GM21717 (cell line): Measurements from ENCODE around the gene CDK8.
"Not testable (repeated sequence)": the region's sequence is repeated elsewhere in the genome, so short reads cannot be mapped to it uniquely, and the experiment has no call there.

Source experiments
- ATAC-seq: cut with Tn5 transposase; IDR thresholded peaks from one replicate; pipeline ENCODE4 v1.9.1; 2021; ENCODE audit warnings: mild to moderate bottlenecking, moderate library complexity; ENCODE audit not compliant: unreplicated experiment

CDK8 gene

GRCh38 chr13:26252006-26252405 is 1.9 kb upstream of the CDK8 start:
- not testable (repeated sequence) for ATAC-seq

- no peak for ATAC-seq
These were observed 605 bp upstream of the CDK8 start for GRCh38 chr13:26253262-26253786.

DNA sequence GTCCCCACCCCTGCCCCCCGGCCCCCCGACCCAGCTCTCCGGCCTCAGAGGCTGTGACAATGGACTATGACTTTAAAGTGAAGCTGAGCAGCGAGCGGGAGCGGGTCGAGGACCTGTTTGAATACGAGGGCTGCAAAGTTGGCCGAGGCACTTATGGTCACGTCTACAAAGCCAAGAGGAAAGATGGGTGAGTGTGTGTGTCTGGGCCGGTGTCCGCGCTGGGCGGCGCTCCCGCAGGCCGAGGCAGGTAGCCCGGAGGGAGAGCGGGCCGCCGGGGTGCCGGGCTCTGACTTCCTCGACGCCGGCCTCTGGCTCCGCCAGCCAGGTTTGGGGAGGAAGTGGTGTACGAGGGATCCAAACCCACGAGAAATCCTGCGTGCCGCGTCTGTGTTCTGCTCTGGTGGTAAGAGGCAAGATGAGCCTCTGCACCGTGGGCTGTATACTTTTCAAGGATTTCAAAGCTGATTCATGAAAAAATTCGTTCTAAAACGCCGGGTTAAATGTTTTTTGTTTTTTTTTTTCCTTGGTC is 718 bp downstream of the CDK8 start:
- peak; percentile 34 for ATAC-seq

GRCh38 chr13:26255115-26255514 is 1.2 kb downstream of the CDK8 start:
- no peak for ATAC-seq

DNA sequence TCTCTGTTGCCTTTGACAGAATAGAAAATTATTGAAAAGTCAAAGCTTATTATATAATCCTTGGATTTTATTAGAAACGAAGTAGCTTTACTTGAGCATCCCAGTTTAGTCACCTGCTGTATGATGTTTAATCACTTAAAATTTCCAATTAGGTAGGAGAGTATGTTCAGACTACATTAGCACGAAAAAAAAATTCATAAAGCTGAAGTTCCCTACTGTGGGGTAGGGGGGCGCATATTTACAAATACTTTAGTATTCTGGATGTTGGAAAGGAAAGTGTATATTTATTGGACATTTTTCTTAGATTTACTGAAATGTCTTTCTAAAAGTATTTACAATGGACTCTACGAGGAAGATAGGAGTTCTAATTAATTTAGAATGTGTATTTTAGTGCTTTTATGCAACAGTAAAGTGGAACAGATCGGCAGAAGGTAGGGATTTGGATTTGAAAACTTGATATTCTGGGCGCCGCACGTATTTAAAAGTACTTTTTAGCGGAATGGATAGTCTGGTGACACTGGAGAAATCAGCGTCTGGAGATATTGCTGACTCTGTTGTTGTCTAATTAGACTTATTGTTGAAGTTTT is 1.9 kb downstream of the CDK8 start:
- ATAC-seq: no peak

- ATAC-seq: no peak
These were observed 3.1 kb downstream of the CDK8 start for GRCh38 chr13:26257049-26257448.

GRCh38 chr13:26259634-26260033 is 5.7 kb downstream of the CDK8 start:
- no peak for ATAC-seq

DNA sequence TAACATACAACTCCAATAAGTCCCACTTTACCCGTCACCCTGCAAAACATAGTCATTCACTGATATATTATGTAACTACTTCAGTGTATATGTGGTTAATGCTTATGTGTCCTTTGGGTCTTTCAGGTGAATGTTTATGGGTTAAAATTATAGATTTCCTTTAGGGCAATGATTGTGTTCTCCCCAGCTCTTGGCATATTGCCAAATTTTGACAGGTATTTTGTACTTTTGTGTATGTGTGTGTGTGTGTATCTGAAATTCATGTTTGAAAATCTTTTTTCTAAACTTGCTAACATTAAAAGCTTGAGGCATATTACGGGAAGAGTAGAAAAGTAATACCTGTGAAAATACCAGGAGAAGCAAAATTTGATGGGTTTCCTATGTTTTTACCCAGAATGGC is 8.2 kb downstream of the CDK8 start:
- no peak for ATAC-seq

GRCh38 chr13:26266311-26266710 is 12.4 kb downstream of the CDK8 start:
- no peak for ATAC-seq

DNA sequence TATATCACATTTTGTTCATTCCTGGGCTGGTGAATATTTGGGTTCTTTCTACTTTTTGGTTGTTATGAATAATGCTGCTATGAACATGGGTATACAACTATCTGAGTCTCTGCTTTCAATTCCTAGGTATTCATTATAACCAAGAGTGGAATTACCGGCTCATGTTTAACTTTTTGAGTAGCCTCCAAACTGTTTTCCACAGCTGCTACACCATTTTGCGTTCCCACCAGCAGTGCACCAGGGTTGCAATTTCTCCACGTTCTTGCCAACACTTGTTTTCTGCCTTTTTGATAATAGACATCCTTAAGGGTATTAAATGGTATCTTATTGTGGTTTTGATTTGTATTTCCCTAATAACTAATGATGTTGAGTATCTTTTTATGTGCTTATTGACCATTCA is 16.8 kb downstream of the CDK8 start:
- no peak for ATAC-seq

GRCh38 chr13:26272621-26273020 is 18.7 kb downstream of the CDK8 start:
- ATAC-seq: no peak

GRCh38 chr13:26280295-26280694 is 26.4 kb downstream of the CDK8 start:
- no peak for ATAC-seq

- ATAC-seq: no peak
These were observed 26.9 kb downstream of the CDK8 start for GRCh38 chr13:26280822-26281221.

- not testable (repeated sequence) for ATAC-seq
These were observed 32.0 kb downstream of the CDK8 start for GRCh38 chr13:26285911-26286310.

- not testable (repeated sequence) for ATAC-seq
These were observed 34.9 kb downstream of the CDK8 start for GRCh38 chr13:26288838-26289237.

- no peak for ATAC-seq
These were observed 41.9 kb downstream of the CDK8 start for GRCh38 chr13:26295812-26296211.

DNA sequence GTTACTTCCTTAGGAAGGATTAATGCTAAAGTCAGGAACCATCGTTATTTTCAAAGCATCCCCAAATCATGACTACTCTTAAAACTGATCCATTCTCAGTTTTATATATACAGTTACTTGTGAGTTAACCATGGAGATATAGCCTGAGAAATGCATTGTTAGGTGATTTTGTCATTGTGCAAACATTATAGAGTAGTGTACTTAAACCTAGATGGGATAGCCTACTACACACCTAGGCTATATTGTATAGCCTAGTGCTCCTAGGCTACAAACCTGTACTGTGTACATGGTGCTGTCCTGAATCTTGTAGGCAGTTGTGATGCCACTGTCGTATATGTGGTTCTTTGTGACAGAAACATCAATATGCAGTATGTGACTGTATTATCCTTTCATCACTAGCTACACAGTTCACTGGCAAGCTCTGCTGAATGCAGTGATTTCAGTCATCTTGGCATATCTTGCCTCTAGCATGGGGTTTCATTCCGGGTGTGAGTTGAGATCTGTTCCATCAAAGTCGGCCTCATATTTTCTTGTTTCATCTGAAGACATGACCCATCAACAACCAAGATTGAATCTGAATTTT is 45.3 kb downstream of the CDK8 start:
- no peak for ATAC-seq

DNA sequence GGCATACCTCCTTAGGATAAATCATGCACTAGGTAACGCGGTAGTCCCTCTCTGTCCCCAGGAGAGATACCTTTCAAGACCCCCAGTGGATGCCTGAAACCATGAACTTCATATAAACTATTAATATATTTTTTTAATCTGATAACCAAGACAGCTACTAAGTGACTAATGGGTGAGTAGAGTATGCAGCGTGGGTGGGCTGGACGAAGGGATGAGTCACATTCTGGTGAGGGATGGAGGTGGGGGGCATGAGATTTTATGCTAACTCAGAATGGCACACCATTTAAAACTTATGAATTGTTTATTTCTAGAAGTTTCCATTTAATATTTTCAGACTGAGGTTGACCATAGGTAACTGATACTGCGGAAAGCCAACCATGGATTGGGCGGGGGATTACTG is 46.2 kb downstream of the CDK8 start:
- ATAC-seq: no peak

GRCh38 chr13:26305676-26306075 is 51.7 kb downstream of the CDK8 start:
- ATAC-seq: no peak

DNA sequence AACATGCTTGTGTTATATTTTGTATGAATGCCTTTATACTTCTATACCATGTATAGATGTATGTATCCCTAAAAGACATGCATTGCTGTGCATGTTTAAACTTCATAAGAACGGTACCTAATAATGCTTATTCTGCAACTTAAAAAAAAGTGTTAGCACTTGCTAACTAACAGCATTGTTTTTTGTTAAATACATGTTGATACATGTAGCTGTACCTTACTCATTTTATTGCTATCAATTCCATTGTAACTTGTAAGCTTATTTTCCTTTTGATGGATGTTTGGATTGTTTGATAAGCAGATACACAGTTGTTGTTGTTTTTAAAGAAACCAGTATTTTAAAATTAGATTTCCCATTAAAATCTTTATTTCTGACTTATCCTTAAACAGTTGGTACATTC is 53.8 kb downstream of the CDK8 start:
- no peak for ATAC-seq

- ATAC-seq: no peak
These were observed 54.3 kb downstream of the CDK8 start for GRCh38 chr13:26308250-26308649.

GRCh38 chr13:26308836-26309235 is 54.9 kb downstream of the CDK8 start:
- no peak for ATAC-seq

GRCh38 chr13:26310003-26310402 is 56.1 kb downstream of the CDK8 start:
- no peak for ATAC-seq
